BLaER1 treated with 17β-estradiol and CSF1 and Interleukin-3, amounts not matched to agents 10 nM and 100 nM (cell line): ENCODE results near the gene CDK19.
"Not testable (repeated sequence)": the region's sequence is repeated elsewhere in the genome, so short reads cannot be mapped to it uniquely, and the experiment has no call there.

ENCODE experiments used
- H3K27ac ChIP-seq, 11 experiments: shearing (Covaris generic); formaldehyde crosslinking; 2 replicates each; pipeline ENCODE4 v1.8.1; 2022
- H3K27me3 ChIP-seq, 11 experiments: shearing (Covaris generic); formaldehyde crosslinking; 2 replicates each; pipeline ENCODE4 v1.8.1; 2022
- H3K36me3 ChIP-seq, 11 experiments: shearing (Covaris generic); formaldehyde crosslinking; 2 replicates each; pipeline ENCODE4 v1.8.1; 2022
- H3K4me1 ChIP-seq, 10 experiments: shearing (Covaris generic); formaldehyde crosslinking; 2 replicates each; pipeline ENCODE4 v1.8.1; 2022
- H3K4me2 ChIP-seq, 11 experiments: shearing (Covaris generic); formaldehyde crosslinking; 2 replicates each; pipeline ENCODE4 v1.8.1; 2022
- H3K4me3 ChIP-seq, 10 experiments: shearing (Covaris generic); formaldehyde crosslinking; 2 replicates each; pipeline ENCODE4 v1.8.1; 2022
- H3K9ac ChIP-seq, 11 experiments: shearing (Covaris generic); formaldehyde crosslinking; 2 replicates each; pipeline ENCODE4 v1.8.1; 2022
- H3K9me3 ChIP-seq, 11 experiments: shearing (Covaris generic); formaldehyde crosslinking; replicated peaks in 1 of 11; 2 replicates each; pipeline ENCODE4 v1.8.1; 2022
- H4K20me1 ChIP-seq, 11 experiments: shearing (Covaris generic); formaldehyde crosslinking; 2 replicates each; pipeline ENCODE4 v1.8.1; 2022
- Cebpa-rat ChIP-seq, 11 experiments: shearing (Covaris generic); IDR thresholded peaks; 2 replicates each; pipeline ENCODE4 v1.8.1; 2022

Gene CDK19

DNA sequence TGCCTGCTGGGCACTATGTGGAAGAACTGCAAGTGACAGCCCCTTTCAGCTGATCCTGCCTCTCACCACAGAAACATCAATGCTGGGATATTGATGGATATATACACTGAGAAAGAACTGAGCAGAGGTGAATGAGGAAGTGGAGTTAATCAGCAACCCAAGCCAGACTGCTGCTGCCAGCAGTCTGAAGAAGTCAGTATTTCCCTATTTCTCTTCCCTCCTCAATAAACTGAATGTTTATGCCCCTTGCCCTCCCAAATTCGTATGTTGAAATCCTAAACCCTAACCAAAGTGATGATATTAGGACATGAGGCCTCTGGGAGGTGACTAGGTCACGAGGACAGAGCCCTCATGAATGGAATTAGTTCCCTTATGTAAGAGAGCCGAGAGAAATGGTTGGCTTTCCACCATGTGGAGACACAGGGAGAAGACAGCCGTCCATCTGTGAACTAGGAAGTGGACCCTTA is 76.3 kb downstream of the CDK19 start:
- no peak for TF ChIP-seq Cebpa-rat (IDR thresholded peaks at IDR 0.05)
- peaks cover 0 to 27% (median 4%) of the 10 kb centered on the region in 10 experiments; a peak in 9 of 20 replicates for H3K4me1 ChIP-seq
- peak overlapping the region in 5 of 11 experiments; percentile 27 to 73 (median 56); a peak in 10 of 22 replicates for H3K27ac ChIP-seq
- H3K4me3 ChIP-seq: no peak overlapping the region
- H3K36me3 ChIP-seq: peaks cover 47 to 87% (median 68%) of the 10 kb centered on the region in 11 experiments
- peak overlapping the region in 5 of 11 experiments; percentile 23 to 67 (median 47); a peak in 7 of 22 replicates for H3K4me2 ChIP-seq
- H3K27me3 ChIP-seq: no peaks in the 10 kb centered on the region
- H3K9me3 ChIP-seq: peaks cover 33 to 39% (median 37%) of the 10 kb centered on the region in 11 experiments
- peak overlapping the region in 1 of 11 experiments; percentile 33; a peak in 2 of 22 replicates for H3K9ac ChIP-seq
- peaks cover 0 to 4% (median 0%) of the 10 kb centered on the region in 11 experiments; a peak in 4 of 22 replicates for H4K20me1 ChIP-seq

DNA sequence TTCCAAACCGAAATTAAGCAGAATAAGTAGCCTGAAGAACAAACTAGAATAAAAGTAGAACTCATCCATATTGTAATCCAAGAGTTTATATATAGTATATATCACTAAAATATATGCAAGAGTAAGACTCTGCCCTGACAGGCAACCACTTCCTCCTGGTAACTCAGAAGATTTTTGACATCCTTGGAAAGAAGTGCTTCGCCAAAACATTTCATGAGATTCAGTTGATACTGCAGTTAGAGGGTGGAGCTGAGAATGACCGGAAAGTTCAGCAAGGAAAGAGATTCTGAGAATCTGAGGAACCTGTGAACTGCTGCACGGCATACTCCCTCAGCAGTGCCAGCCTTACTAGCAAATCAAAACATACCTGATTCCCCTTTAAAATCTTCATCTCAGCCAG is 79.6 kb downstream of the CDK19 start:
- Histone ChIP-seq H3K4me3 (no peak overlapping the region), H4K20me1 (peaks cover 0 to 4% (median 0%) of the 10 kb centered on the region in 11 experiments; a peak in 4 of 22 replicates), H3K36me3 (peaks cover 26 to 81% (median 56%) of the 10 kb centered on the region in 11 experiments), H3K9ac (no peak overlapping the region), H3K27ac (no peak overlapping the region), H3K27me3 (no peaks in the 10 kb centered on the region), H3K4me1 (peaks cover 0 to 29% (median 4%) of the 10 kb centered on the region in 10 experiments; a peak in 9 of 20 replicates), H3K4me2 (peak overlapping the region in 1 of 11 experiments; percentile 5; a peak in 1 of 22 replicates), H3K9me3 (peaks cover under 1 to 12% (median 5%) of the 10 kb centered on the region in 11 experiments; a peak in 15 of 22 replicates)
- no peak for TF ChIP-seq Cebpa-rat (IDR thresholded peaks at IDR 0.05)

- Histone ChIP-seq H3K27me3 (no peaks in the 10 kb centered on the region), H3K36me3 (peaks cover 27 to 60% (median 45%) of the 10 kb centered on the region in 11 experiments; a peak in 21 of 22 replicates), H3K4me2 (no peak overlapping the region), H3K27ac (no peak overlapping the region), H3K4me3 (no peak overlapping the region), H4K20me1 (peaks cover 0 to 3% (median 0%) of the 10 kb centered on the region in 11 experiments; a peak in 1 of 22 replicates), H3K9me3 (peaks cover 0 to 10% (median 4%) of the 10 kb centered on the region in 11 experiments; a peak in 7 of 22 replicates), H3K4me1 (peaks cover 0 to 21% (median 0%) of the 10 kb centered on the region in 10 experiments; a peak in 5 of 20 replicates), H3K9ac (no peak overlapping the region)
- no peak for TF ChIP-seq Cebpa-rat (IDR thresholded peaks at IDR 0.05)
Measured at GRCh38 chr6:110731898-110732297, 83.4 kb downstream of the CDK19 start.

DNA sequence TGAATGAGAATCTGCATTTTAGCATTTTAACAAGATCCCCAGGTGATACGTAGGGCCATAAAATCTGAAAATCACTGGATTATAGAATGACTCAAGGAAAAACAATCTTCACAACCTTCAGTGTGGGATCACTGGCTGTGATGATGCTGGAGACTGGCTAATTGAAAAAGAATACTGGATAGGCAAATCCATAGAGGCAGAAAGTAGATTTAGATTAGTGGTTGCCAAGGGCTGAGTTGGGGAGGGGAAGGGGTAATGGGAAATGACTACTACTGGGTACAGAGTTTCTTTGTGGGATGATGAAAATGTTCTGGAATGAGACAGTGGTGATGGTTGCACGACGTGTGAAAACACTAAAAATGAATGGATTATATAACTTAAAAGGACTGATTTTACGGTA is 84.1 kb downstream of the CDK19 start:
- no peak overlapping the region for H3K4me3 ChIP-seq
- H3K27me3 ChIP-seq: no peaks in the 10 kb centered on the region
- H3K36me3 ChIP-seq: peaks cover 26 to 57% (median 43%) of the 10 kb centered on the region in 11 experiments; a peak in 21 of 22 replicates
- H3K4me2 ChIP-seq: no peak overlapping the region
- H3K27ac ChIP-seq: no peak overlapping the region
- peaks cover 0 to 3% (median 0%) of the 10 kb centered on the region in 11 experiments; a peak in 1 of 22 replicates for H4K20me1 ChIP-seq
- H3K4me1 ChIP-seq: peaks cover 0 to 21% (median 0%) of the 10 kb centered on the region in 10 experiments; a peak in 5 of 20 replicates
- peaks cover 0 to 10% (median 4%) of the 10 kb centered on the region in 11 experiments; a peak in 7 of 22 replicates for H3K9me3 ChIP-seq
- no peak for TF ChIP-seq Cebpa-rat (IDR thresholded peaks at IDR 0.05)
- no peak overlapping the region for H3K9ac ChIP-seq

GRCh38 chr6:110728501-110728900 is 86.8 kb downstream of the CDK19 start:
- H3K9me3 ChIP-seq: peaks cover 0 to 6% (median 0%) of the 10 kb centered on the region in 11 experiments; a peak in 3 of 22 replicates
- no peaks in the 10 kb centered on the region for H3K27me3 ChIP-seq
- no peak overlapping the region for H3K9ac ChIP-seq
- no peak overlapping the region for H3K4me3 ChIP-seq
- no peak for TF ChIP-seq Cebpa-rat (IDR thresholded peaks at IDR 0.05)
- no peak overlapping the region for H3K4me2 ChIP-seq
- H3K27ac ChIP-seq: no peak overlapping the region
- H3K4me1 ChIP-seq: peaks cover 0 to 12% (median 0%) of the 10 kb centered on the region in 10 experiments; a peak in 3 of 20 replicates
- H4K20me1 ChIP-seq: peaks cover 0 to 3% (median 0%) of the 10 kb centered on the region in 11 experiments; a peak in 1 of 22 replicates
- H3K36me3 ChIP-seq: peaks cover 13 to 44% (median 31%) of the 10 kb centered on the region in 11 experiments; a peak in 19 of 22 replicates

- Histone ChIP-seq H3K27ac (no peak overlapping the region), H3K36me3 (peaks cover 19 to 54% (median 36%) of the 10 kb centered on the region in 11 experiments; a peak in 20 of 22 replicates), H3K4me1 (no peaks in the 10 kb centered on the region), H3K9ac (no peak overlapping the region), H3K4me3 (no peak overlapping the region), H4K20me1 (peaks cover 0 to 3% (median 0%) of the 10 kb centered on the region in 11 experiments; a peak in 1 of 22 replicates), H3K4me2 (no peak overlapping the region), H3K27me3 (no peaks in the 10 kb centered on the region), H3K9me3 (no peaks in the 10 kb centered on the region)
- no peak for TF ChIP-seq Cebpa-rat (IDR thresholded peaks at IDR 0.05)
Measured at GRCh38 chr6:110723017-110723416, 92.3 kb downstream of the CDK19 start.

- H3K27me3 ChIP-seq: no peaks in the 10 kb centered on the region
- no peak for TF ChIP-seq Cebpa-rat (IDR thresholded peaks at IDR 0.05)
- no peak overlapping the region for H3K4me3 ChIP-seq
- no peaks in the 10 kb centered on the region for H4K20me1 ChIP-seq
- no peak overlapping the region for H3K27ac ChIP-seq
- no peak overlapping the region for H3K4me2 ChIP-seq
- H3K9me3 ChIP-seq: no peaks in the 10 kb centered on the region; a peak in 1 of 22 replicates
- no peaks in the 10 kb centered on the region for H3K4me1 ChIP-seq
- H3K36me3 ChIP-seq: peaks cover 19 to 59% (median 41%) of the 10 kb centered on the region in 11 experiments; a peak in 19 of 22 replicates
- no peak overlapping the region for H3K9ac ChIP-seq
Measured at GRCh38 chr6:110720066-110720465, 95.2 kb downstream of the CDK19 start.

- not testable (repeated sequence) for H3K4me1 ChIP-seq, H3K4me2 ChIP-seq, H4K20me1 ChIP-seq, H3K27me3 ChIP-seq, H3K9ac ChIP-seq, H3K9me3 ChIP-seq, H3K4me3 ChIP-seq, H3K27ac ChIP-seq
- H3K36me3 ChIP-seq: peaks cover 19 to 64% (median 39%) of the 10 kb centered on the region in 11 experiments; a peak in 19 of 22 replicates
Measured at GRCh38 chr6:110719601-110720000, 95.7 kb downstream of the CDK19 start.

DNA sequence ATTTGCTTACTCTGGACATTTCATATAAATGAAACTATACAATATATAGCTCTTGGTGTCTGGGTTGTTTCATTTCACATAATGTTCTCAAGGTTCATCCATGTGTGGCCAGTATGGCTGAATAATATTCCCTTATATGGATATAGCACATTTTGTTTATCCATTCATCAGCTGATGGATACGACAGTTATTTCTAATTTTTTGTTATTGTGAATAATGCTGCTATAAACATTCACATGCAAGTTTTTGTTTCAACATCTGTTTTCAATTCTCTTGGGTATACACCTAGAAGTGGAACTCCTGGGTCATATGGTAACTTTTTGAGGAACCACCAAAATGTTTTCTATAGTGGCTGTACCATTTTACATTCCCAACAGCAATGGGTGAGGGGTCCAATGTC is 101.1 kb downstream of the CDK19 start:
- no peak overlapping the region for H3K4me3 ChIP-seq
- no peak overlapping the region for H3K27ac ChIP-seq
- no peaks in the 10 kb centered on the region for H3K27me3 ChIP-seq
- 0 out of 22 replicates have a peak, but pooled peaks cover 0 to under 1% (median 0%) of the 10 kb centered on the region in 11 experiments for H4K20me1 ChIP-seq
- peaks cover 0 to under 1% (median 0%) of the 10 kb centered on the region in 10 experiments; a peak in 2 of 20 replicates for H3K4me1 ChIP-seq
- no peak for TF ChIP-seq Cebpa-rat (IDR thresholded peaks at IDR 0.05)
- no peak overlapping the region for H3K9ac ChIP-seq
- peaks cover 0 to 3% (median 0%) of the 10 kb centered on the region in 11 experiments; a peak in 1 of 22 replicates for H3K9me3 ChIP-seq
- H3K36me3 ChIP-seq: peaks cover 4 to 37% (median 22%) of the 10 kb centered on the region in 11 experiments; a peak in 18 of 22 replicates
- H3K4me2 ChIP-seq: no peak overlapping the region
